Measurements from ENCODE around the gene CDH4.

Gene CDH4

DNA sequence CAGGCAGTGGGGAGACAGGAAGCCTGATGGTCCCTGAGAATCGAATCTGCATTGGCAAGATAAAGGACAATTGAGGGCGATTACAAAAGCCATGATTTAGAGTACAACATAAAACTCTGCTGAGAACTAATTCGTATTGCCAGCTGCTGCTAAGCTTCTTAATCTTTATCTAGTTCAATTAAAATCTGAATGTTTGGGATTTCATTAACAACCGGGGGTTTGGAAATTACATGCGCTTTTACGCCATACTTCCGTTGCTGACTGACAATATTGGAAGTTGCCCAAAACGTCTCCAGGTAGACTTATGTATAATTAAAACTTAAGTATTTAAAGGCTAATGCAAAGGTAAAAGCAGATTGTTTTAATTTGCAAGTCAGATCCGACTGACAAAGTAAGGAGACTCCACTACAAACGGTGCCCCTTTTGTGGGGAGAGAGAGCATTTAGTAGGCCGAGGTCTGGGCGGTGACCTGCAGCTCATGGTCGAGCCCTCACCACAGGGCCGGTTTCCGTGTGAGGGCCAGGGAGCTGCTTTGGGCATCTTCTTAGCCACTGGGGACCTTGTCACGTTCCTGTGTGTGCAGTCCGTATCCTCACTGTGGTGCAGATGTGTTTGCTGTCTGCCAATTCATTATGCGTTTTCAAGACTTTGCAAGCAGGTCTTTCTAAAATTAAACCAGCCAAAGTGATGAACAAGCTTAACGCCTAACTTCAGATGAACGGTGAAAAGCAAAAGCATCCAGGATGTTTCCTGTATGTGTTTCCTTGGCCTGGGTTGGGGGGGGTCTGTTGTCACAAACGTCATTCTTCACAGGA is 49.9 kb downstream of the CDH4 start:
- no peak overlapping the region for H3K9ac ChIP-seq (ENCODE audit: low read depth, low read length)
- no peaks in the 10 kb centered on the region for H3K36me3 ChIP-seq (ENCODE audit: control insufficient read depth, insufficient read depth, low read length)
- H3K27me3 ChIP-seq (ENCODE audit: control insufficient read depth, insufficient read depth, low read length), result no peaks in the 10 kb centered on the region
- peaks cover 11% of the 10 kb centered on the region for H3K4me1 ChIP-seq (ENCODE audit: control insufficient read depth, insufficient read depth, low read length)
- no peak overlapping the region for H3K27ac ChIP-seq (ENCODE audit: low read depth, low read length)
- no peaks in the 10 kb centered on the region for H3K9me3 ChIP-seq (ENCODE audit: control insufficient read depth, insufficient read depth, low read length)
- H3K4me3 ChIP-seq (ENCODE audit: low read depth, low read length), result no peak overlapping the region

DNA sequence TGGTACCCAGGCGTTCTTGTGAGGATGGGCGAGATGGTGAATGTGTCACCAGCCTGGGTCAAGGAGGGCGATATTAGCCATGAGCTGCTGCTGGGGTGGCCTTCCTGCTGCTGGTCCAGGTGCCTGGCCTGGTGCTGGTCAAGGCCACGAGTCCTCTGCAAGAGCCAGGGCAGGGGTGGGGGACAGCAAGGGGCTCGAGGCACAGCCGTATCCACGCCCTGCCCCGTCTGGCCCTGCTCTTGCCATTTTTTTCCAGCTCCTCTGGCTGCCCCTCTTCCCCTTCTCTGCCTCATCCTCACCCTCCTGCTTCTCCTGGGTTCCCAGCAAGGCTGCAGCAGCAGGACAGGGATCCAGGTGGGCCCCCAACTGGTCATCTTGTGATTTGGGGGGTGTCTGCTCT is 51.2 kb downstream of the CDH4 start:
- Histone ChIP-seq H3K36me3 (ENCODE audit: control insufficient read depth, insufficient read depth, low read length) (no peaks in the 10 kb centered on the region), H3K27ac (ENCODE audit: low read depth, low read length) (no peak overlapping the region), H3K9ac (ENCODE audit: low read depth, low read length) (no peak overlapping the region), H3K4me3 (ENCODE audit: low read depth, low read length) (no peak overlapping the region), H3K9me3 (ENCODE audit: control insufficient read depth, insufficient read depth, low read length) (no peaks in the 10 kb centered on the region), H3K4me1 (ENCODE audit: control insufficient read depth, insufficient read depth, low read length) (peaks cover 21% of the 10 kb centered on the region), H3K27me3 (ENCODE audit: control insufficient read depth, insufficient read depth, low read length) (no peaks in the 10 kb centered on the region)

- Histone ChIP-seq H3K9me3 (ENCODE audit: control insufficient read depth, insufficient read depth, low read length) (no peaks in the 10 kb centered on the region), H3K4me1 (ENCODE audit: control insufficient read depth, insufficient read depth, low read length) (peaks cover 25% of the 10 kb centered on the region), H3K9ac (ENCODE audit: low read depth, low read length) (no peak overlapping the region), H3K27me3 (ENCODE audit: control insufficient read depth, insufficient read depth, low read length) (no peaks in the 10 kb centered on the region), H3K36me3 (ENCODE audit: control insufficient read depth, insufficient read depth, low read length) (no peaks in the 10 kb centered on the region), H3K27ac (ENCODE audit: low read depth, low read length) (no peak overlapping the region), H3K4me3 (ENCODE audit: low read depth, low read length) (no peak overlapping the region)
Observed at GRCh38 chr20:61303675-61304074, 51.6 kb downstream of the CDH4 start.

DNA sequence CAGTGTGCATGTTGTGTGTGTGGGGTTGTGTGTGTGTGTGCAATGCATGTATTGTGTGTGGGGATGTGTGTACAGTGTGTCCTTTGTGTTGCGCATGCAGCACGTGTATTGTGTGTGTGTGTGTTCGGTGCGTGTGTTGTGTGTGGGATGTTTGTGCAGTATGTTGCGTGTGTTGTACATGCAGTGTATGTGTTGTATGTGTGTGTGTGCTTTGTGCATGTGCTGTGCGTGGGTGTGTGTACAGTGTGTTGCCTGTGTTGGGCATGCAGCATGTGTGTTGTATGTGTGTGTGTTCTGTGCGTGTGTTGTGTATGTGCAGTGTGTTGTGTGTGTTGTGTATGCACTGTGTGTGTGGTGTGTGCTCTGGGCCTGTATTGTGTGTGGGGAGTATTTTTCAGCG is 52.7 kb downstream of the CDH4 start:
- Histone ChIP-seq H3K27ac (ENCODE audit: low read depth, low read length) (no peak overlapping the region), H3K36me3 (ENCODE audit: control insufficient read depth, insufficient read depth, low read length) (no peaks in the 10 kb centered on the region), H3K4me1 (ENCODE audit: control insufficient read depth, insufficient read depth, low read length) (peaks cover 27% of the 10 kb centered on the region), H3K9ac (ENCODE audit: low read depth, low read length) (no peak overlapping the region), H3K4me3 (ENCODE audit: low read depth, low read length) (no peak overlapping the region), H3K9me3 (ENCODE audit: control insufficient read depth, insufficient read depth, low read length) (no peaks in the 10 kb centered on the region), H3K27me3 (ENCODE audit: control insufficient read depth, insufficient read depth, low read length) (no peaks in the 10 kb centered on the region)

- Histone ChIP-seq H3K4me3 (ENCODE audit: low read depth, low read length) (no peak overlapping the region), H3K9me3 (ENCODE audit: control insufficient read depth, insufficient read depth, low read length) (no peaks in the 10 kb centered on the region), H3K27ac (ENCODE audit: low read depth, low read length) (no peak overlapping the region), H3K9ac (ENCODE audit: low read depth, low read length) (no peak overlapping the region), H3K36me3 (ENCODE audit: control insufficient read depth, insufficient read depth, low read length) (no peaks in the 10 kb centered on the region), H3K4me1 (ENCODE audit: control insufficient read depth, insufficient read depth, low read length) (peaks cover 27% of the 10 kb centered on the region), H3K27me3 (ENCODE audit: control insufficient read depth, insufficient read depth, low read length) (no peaks in the 10 kb centered on the region)
Observed at GRCh38 chr20:61306937-61307475, 54.9 kb downstream of the CDH4 start.

- Histone ChIP-seq H3K4me1 (ENCODE audit: control insufficient read depth, insufficient read depth, low read length) (peaks cover 27% of the 10 kb centered on the region), H3K4me3 (ENCODE audit: low read depth, low read length) (no peak overlapping the region), H3K27me3 (ENCODE audit: control insufficient read depth, insufficient read depth, low read length) (no peaks in the 10 kb centered on the region), H3K9ac (ENCODE audit: low read depth, low read length) (no peak overlapping the region), H3K27ac (ENCODE audit: low read depth, low read length) (no peak overlapping the region), H3K9me3 (ENCODE audit: control insufficient read depth, insufficient read depth, low read length) (no peaks in the 10 kb centered on the region), H3K36me3 (ENCODE audit: control insufficient read depth, insufficient read depth, low read length) (no peaks in the 10 kb centered on the region)
Observed at GRCh38 chr20:61307686-61308476, 55.8 kb downstream of the CDH4 start.

- no peak overlapping the region for H3K27ac ChIP-seq (ENCODE audit: low read depth, low read length)
- H3K4me1 ChIP-seq (ENCODE audit: control insufficient read depth, insufficient read depth, low read length), result peaks cover 27% of the 10 kb centered on the region
- H3K27me3 ChIP-seq (ENCODE audit: control insufficient read depth, insufficient read depth, low read length), result no peaks in the 10 kb centered on the region
- H3K9me3 ChIP-seq (ENCODE audit: control insufficient read depth, insufficient read depth, low read length), result no peaks in the 10 kb centered on the region
- H3K9ac ChIP-seq (ENCODE audit: low read depth, low read length), result no peak overlapping the region
- H3K4me3 ChIP-seq (ENCODE audit: low read depth, low read length), result no peak overlapping the region
- H3K36me3 ChIP-seq (ENCODE audit: control insufficient read depth, insufficient read depth, low read length), result no peaks in the 10 kb centered on the region
Observed at GRCh38 chr20:61308477-61308774, 56.4 kb downstream of the CDH4 start.

DNA sequence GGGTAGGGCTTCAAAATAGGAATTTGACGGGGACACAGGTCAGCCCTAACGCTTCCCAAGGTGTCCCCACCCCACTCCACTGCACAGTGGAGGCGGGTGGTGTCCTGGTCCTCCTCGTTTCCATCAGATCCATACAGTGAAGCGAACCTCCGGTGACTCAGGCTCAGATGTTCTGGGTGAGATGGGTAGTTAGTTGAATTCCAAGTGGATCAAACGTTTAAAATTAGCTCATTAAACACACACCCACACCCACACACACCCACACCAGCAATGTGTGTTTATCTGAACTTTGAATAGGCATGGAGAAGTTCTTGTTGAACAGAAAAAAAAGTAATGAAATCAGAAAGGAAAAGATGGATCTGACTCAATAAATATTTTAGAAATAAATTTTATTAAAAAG is 58.9 kb downstream of the CDH4 start:
- no peaks in the 10 kb centered on the region for H3K27me3 ChIP-seq (ENCODE audit: control insufficient read depth, insufficient read depth, low read length)
- H3K27ac ChIP-seq (ENCODE audit: low read depth, low read length), result no peak overlapping the region
- H3K9me3 ChIP-seq (ENCODE audit: control insufficient read depth, insufficient read depth, low read length), result no peaks in the 10 kb centered on the region
- H3K4me1 ChIP-seq (ENCODE audit: control insufficient read depth, insufficient read depth, low read length), result peaks cover 23% of the 10 kb centered on the region
- no peaks in the 10 kb centered on the region for H3K36me3 ChIP-seq (ENCODE audit: control insufficient read depth, insufficient read depth, low read length)
- no peak overlapping the region for H3K4me3 ChIP-seq (ENCODE audit: low read depth, low read length)
- H3K9ac ChIP-seq (ENCODE audit: low read depth, low read length), result no peak overlapping the region

DNA sequence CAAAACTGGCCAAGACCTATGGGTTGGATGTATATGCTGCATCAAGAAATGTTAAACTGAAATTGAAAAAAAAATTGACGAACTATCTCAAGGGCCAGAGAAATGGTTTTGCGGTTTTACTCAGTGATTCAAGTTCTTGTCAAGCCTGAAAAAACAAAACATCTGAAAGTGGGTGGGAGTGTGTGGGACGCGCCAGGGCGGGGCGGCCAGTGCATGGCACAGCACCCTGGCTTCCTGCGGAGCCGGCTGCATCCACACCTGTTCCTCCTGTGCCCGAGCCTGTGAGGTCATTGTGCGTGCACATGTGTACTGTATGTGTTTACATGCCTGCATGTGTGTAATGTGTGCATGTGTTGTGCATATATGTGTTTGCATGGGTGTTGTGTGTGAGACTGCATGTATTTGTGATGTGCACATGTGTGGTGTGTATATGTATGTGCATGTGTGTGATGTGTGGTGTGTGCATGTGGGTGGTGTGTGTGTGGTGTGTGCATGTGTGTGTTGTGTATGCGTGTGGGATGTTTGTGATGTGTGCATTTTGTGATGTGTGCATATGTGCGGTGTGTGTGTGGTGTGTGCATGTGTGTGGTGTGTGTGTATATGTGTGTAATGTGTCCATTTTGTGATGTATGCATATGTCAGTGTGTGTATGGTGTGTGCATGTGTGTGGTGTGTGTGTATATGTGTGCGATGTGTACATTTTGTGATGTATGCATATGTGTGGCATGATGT is 59.8 kb downstream of the CDH4 start:
- Histone ChIP-seq H3K27me3 (ENCODE audit: control insufficient read depth, insufficient read depth, low read length) (no peaks in the 10 kb centered on the region), H3K9ac (ENCODE audit: low read depth, low read length) (no peak overlapping the region), H3K9me3 (ENCODE audit: control insufficient read depth, insufficient read depth, low read length) (no peaks in the 10 kb centered on the region), H3K36me3 (ENCODE audit: control insufficient read depth, insufficient read depth, low read length) (no peaks in the 10 kb centered on the region), H3K27ac (ENCODE audit: low read depth, low read length) (no peak overlapping the region), H3K4me1 (ENCODE audit: control insufficient read depth, insufficient read depth, low read length) (peaks cover 17% of the 10 kb centered on the region), H3K4me3 (ENCODE audit: low read depth, low read length) (no peak overlapping the region)

- Histone ChIP-seq H3K4me3 (ENCODE audit: low read depth, low read length) (no peak overlapping the region), H3K9ac (ENCODE audit: low read depth, low read length) (no peak overlapping the region), H3K9me3 (ENCODE audit: control insufficient read depth, insufficient read depth, low read length) (no peaks in the 10 kb centered on the region), H3K4me1 (ENCODE audit: control insufficient read depth, insufficient read depth, low read length) (peaks cover 7% of the 10 kb centered on the region; the same call in 1 of the 2 replicates), H3K27ac (ENCODE audit: low read depth, low read length) (no peak overlapping the region), H3K36me3 (ENCODE audit: control insufficient read depth, insufficient read depth, low read length) (no peaks in the 10 kb centered on the region), H3K27me3 (ENCODE audit: control insufficient read depth, insufficient read depth, low read length) (no peaks in the 10 kb centered on the region)
Observed at GRCh38 chr20:61312925-61313324, 60.9 kb downstream of the CDH4 start.
